BJ (cell line): ENCODE measurements around the gene STRN3. TPM values are rescaled to one million over a fixed set of nuclear protein-coding genes. Genes with fewer than 3 reads are reported as not detected.
"Not testable (repeated sequence)": the region's sequence is repeated elsewhere in the genome, so short reads cannot be mapped to it uniquely, and the experiment has no call there.

Experiments
- CTCF ChIA-PET: fragments of 350-600 bp; formaldehyde crosslinking; extraction: SDS; loops from one replicate; lab custom pipeline; 2021; ENCODE audit warnings: antibody characterized with exemption, inconsistent platforms; lab: Yijun Ruan, JAX
- POLR2A ChIA-PET: fragments of 300-600 bp; sonication (Branson Sonifier 250); formaldehyde crosslinking; extraction: SDS; loops from one replicate; lab custom pipeline; 2021; ENCODE audit warnings: antibody characterized with exemption; lab: Charles Lee
- DNase-seq: peaks from one replicate; pipeline ENCODE4 v3.0.0-alpha.2; 2011; ENCODE audit warnings: low read depth
- H3K27me3 ChIP-seq: 2 replicates; pipeline ENCODE4 v1.6.0; 2011; ENCODE audit warnings: low read length; ENCODE audit not compliant: control insufficient read depth, insufficient read depth
- H3K36me3 ChIP-seq: 2 replicates; pipeline ENCODE4 v1.5.1; 2011; ENCODE audit warnings: low read length; ENCODE audit not compliant: control insufficient read depth, insufficient read depth
- H3K4me3 ChIP-seq: 2 replicates; pipeline ENCODE4 v1.5.1; 2011; ENCODE audit warnings: low read depth, mild to moderate bottlenecking, control low read depth, low read length
- CTCF ChIP-seq: IDR thresholded peaks from 2 replicates; pipeline ENCODE4 v1.5.1; 2011; ENCODE audit warnings: low read depth, mild to moderate bottlenecking, control low read depth, inconsistent platforms, low read length, moderate library complexity; ENCODE audit not compliant: insufficient read depth
- polyA plus RNA-seq: library from polyadenylated mRNA; depleted of rRNA; stranded (reverse); fragments of >200 nt; gene quantifications from 2 replicates; pipeline ENCODE4 v1.2.3, GENCODE V29; 2011

The STRN3 gene
- polyA plus RNA-seq, 1 experiment, result 14.8 TPM

- H3K4me3 ChIP-seq, result no peak overlapping the region
- no peak for DNase-seq
- POLR2A ChIA-PET, result no interaction called here
- H3K27me3 ChIP-seq, result no peaks in the 10 kb centered on the region
- no peaks in the 10 kb centered on the region for H3K36me3 ChIP-seq
- CTCF ChIA-PET, result no interaction called here
- TF ChIP-seq CTCF, result no peak
Observed at GRCh38 chr14:31045501-31046080, 19.4 kb upstream of the STRN3 start.

- ChIA-PET CTCF (interaction anchor here (0.8 to 1.3 kb wide), 4 partner anchors 10 to 62 kb away, joined by 3 read pairs; no protein-coding TSS in a partner anchor), POLR2A (interaction anchor here (0.7 kb wide), 1 partner anchor 12 kb away, joined by 3 read pairs; no protein-coding TSS in a partner anchor)
- no peak for DNase-seq
- Histone ChIP-seq H3K4me3 (no peak overlapping the region), H3K27me3 (no peaks in the 10 kb centered on the region), H3K36me3 (no peaks in the 10 kb centered on the region)
- no peak for TF ChIP-seq CTCF
Observed at GRCh38 chr14:31043379-31043778, 17.2 kb upstream of the STRN3 start.

GRCh38 chr14:31042893-31043292 is 16.7 kb upstream of the STRN3 start:
- CTCF ChIA-PET, result interaction anchor here (0.6 to 1.3 kb wide), 3 partner anchors 10 to 61 kb away, joined by 3 to 4 read pairs (median 3); no protein-coding TSS in a partner anchor
- H3K36me3 ChIP-seq, POLR2A ChIA-PET, DNase-seq, H3K27me3 ChIP-seq, H3K4me3 ChIP-seq: not testable (repeated sequence)

DNA sequence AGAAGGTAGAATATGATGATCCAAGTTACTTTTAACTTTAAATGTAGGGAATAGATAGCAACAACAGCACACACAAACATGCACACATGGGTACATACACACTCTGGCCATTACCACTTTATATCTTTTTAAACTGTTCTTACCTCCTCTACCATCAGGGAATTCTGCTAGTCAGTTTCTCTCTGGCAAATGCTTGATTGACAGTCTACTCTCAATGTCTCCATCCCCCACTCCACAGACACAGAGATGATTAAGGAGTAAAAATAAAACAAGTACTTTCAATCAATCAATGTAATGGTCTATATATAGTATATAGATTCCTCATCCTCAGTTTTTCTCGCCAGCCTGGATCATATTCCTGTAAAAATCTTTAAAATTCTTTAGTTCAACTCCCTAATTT is 16.1 kb upstream of the STRN3 start:
- POLR2A ChIA-PET, result no interaction called here
- Histone ChIP-seq H3K36me3 (no peaks in the 10 kb centered on the region), H3K27me3 (no peaks in the 10 kb centered on the region), H3K4me3 (no peak overlapping the region)
- CTCF ChIA-PET, result interaction anchor here (0.6 kb wide), 1 partner anchor 23 kb away, joined by 4 read pairs; no protein-coding TSS in a partner anchor
- DNase-seq, result no peak
- TF ChIP-seq CTCF, result no peak

DNA sequence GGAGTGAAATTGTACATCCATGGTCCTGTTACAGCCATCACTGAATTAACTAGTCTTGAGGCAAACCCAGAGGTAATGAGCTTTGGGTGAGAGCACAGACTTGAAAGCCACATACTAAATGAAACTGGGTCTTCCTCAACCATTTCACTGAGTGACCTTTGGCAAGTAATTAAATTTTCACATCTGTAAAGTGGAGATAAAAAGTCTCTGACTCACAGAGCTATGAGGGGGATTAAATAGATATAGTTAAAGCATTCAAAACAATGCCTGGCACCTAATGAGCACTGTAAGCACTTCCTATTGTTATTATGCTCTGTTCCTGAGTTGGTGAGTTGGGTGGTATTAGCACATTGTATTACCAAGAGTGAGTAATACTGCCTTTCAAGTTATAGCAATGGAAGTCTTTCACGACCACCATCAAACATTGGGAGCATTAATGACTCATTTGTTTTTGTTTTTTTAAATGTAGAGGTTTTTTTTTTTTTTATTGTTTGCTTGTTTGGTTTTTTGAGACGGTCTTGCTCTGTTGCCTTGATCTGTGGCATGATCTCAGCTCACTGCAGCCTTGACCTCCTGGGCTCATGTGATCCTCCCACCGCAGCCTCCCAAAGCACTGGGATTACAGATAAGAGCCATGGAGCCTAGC is 12.5 kb upstream of the STRN3 start:
- Histone ChIP-seq H3K4me3 (no peak overlapping the region), H3K27me3 (no peaks in the 10 kb centered on the region), H3K36me3 (no peaks in the 10 kb centered on the region)
- TF ChIP-seq CTCF, result no peak
- DNase-seq, result no peak
- ChIA-PET CTCF (interaction anchor here (1.0 to 1.2 kb wide), 3 partner anchors 11 to 22 kb away, joined by 3 to 5 read pairs (median 3); no protein-coding TSS in a partner anchor), POLR2A (no interaction called here)
